HPDE6-E6E7 (cell line): ENCODE results near the gene DNAJC25.

Experiments
- DNase-seq: peaks from one replicate; pipeline ENCODE4 v3.0.0; 2011; ENCODE audit warnings: missing footprints; ENCODE audit errors: extremely low spot score

Gene DNAJC25

DNA sequence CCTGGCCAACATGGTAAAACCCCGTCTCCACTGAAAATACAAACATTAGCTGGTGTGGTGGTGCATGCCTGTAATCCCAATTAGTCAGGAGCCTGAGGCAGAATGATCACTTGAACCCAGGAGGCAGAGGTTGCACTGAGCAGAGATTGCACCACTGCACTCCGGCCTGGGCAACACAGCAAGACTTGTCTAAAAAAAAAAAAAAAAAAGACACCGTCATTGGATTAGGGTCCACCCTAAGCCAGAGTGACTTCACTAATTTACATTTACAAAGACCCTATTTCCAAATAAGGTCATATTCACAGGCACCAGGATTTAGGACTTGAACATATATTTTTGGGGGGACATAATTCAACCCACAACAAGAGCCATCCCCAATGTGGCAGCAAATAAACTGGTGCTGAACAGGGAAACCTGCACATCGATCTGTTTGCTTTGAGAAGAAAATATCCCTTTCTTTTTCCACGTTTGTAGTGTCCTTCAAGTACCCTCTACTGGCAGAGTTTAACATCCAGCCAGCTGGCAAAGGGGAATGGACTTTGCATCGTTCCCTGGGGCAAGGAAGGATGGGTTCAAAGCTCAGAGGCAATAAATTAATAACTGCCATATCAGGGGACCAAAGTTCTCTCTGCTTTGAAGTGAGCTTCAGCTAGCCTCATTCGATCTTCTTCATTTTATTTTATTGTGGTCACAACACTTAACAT, 3.7 kb upstream of the DNAJC25 start:
- DNase-seq = no peak

DNA sequence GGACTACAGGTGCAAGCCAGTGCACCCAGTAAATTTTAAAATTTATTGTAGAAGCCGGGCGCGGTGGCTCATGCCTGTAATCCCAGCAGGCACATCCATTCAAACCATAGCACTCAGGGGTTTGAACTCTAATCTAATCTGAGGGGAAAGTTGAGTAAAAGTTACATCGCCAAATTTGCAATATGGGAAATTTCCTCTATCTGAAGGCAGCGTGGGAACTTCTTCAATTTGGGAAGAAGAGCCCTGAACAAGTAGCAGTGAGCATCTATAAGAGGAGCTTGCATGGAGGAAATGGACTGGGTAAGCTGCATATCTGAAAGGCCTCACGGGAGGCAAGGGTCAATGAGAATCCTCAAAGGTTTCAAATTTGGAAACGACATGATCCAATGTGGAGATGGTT, 2.7 kb upstream of the DNAJC25 start:
- DNase-seq = no peak

DNA sequence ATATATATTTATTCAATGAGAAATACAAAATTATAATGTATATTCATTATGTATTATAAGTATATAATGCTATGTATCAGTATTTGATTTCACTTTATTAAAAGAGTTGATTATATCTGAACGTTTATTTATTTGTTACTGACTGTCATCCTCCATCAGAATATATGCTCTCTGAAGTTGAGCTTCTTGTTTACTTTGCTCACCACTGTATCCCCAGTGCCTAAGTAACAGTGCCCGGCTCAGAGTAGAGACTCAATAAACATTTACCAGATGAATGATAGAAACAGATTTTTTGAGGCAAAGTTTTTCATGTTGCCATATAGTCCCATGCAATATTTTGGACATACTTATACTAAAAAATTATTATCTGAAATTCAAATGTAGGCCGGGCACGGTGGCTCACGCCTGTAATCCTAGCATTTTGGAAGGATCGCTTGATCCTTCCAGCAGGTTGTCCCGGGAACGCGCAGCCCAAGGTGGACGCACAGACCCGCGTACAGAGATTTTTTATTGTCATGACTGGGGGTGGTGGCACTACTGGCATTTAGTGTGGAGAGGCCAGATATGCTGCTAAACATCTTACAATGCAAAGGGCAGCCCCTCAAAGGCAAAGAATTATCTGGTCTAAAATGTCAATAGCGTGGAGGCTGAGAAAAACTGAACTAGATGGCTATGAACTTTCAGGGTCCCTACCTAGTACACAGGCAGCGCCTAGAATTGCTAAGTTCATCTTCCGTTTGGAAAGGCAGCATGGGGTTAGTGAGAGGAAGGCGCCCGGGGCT, 761 bp upstream of the DNAJC25 start:
- DNase-seq = no peak

DNA sequence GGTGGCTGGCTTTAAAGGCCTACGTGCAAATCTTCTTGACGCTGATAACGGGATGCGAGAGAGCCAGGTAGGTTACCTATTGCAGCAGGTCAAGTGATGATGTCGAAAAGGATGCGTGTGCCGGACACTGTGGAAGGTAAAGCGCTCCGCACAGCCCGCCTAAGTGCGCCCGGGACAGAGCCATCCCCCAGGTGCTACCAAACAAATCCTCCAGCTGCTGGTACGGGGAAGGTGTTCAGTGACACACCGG, 245 bp upstream of the DNAJC25 start:
- DNase-seq = no peak

DNA sequence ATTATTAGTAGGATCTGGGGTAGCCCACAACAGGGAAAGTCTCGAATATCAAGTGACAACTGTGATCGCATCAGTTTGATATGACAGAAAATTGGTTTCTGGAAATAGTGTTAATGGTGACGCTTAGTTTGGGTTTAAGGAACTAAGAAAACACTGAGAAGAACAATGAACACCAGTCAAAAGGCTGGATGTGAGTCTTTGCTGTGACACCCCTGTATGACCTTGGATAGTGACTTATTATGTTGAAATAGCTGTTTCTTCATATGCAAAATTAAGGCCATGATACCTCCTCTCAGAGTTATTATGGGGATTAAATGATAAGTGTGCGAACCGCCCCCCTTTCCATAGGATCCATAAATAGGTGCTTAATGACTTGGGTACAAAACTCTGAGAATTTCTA, 926 bp downstream of the DNAJC25 start:
- no peak for DNase-seq

DNA sequence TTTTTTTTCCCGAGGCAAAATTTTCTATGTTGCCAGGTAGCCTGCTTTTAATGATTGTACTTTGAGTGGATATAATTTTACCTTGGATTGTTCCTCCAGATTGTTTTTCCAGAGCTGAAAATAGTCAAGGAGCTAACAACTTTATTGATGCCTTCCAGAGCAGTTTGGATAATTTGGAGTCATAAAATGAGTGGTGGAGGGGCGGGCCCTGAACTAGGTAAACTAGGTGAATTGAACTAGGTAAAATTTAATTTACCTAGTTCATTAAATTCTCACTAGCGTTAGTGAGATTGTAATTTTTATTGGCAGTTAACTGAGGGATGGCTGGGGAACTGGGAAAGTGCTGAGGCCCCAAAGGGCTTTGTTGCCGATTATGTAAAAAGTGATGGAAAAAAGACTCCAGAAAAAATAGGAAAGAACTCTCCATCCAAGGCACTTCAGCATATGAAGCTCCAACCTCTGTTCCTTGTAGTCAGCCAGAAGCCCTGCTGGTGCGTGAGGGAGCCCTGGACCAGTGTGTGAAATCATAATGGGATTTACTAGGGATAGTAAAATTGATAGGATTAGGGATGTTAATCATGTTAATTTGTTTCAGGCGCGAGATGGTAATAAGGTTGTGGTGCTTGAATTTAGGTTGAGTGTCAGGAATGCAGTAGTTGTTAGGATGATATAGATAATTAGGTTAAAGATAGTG, 1.7 kb downstream of the DNAJC25 start:
- DNase-seq = no peak

DNA sequence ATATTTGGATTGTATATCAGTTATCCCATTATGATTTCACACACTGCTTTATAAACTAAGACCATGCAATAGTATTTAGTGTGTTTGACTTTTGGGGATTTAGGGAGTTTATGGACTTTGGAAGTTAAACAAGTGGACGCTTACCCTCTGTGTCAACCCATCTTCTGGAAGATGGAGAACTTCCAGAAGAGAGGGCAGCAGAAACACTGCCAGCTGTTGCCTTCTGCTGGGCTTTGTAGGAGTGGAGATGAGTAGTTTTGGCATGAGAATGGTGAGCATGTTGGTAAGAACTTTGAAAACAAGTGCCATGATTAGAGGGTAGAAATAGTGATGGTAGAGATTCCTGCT, 2.2 kb downstream of the DNAJC25 start:
- no peak for DNase-seq

DNA sequence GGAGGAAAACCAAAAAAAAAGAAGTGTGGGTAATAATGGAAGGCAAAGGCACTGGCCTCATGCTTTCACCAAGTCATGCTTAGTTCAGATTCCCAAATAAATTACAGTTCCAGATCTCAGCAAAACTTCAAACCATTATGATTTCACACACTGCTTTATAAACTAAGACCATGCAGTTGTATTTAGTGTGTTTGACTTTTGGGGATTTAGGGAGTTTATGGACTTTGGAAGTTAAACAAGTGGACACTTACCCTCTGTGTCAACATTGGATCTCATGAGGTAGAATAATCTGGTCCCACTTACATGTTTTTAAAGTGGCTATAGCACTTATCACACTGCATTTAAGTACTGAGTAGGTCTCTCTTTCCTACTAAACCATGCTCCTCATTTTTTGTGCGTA, 3.7 kb downstream of the DNAJC25 start:
- no peak for DNase-seq

DNA sequence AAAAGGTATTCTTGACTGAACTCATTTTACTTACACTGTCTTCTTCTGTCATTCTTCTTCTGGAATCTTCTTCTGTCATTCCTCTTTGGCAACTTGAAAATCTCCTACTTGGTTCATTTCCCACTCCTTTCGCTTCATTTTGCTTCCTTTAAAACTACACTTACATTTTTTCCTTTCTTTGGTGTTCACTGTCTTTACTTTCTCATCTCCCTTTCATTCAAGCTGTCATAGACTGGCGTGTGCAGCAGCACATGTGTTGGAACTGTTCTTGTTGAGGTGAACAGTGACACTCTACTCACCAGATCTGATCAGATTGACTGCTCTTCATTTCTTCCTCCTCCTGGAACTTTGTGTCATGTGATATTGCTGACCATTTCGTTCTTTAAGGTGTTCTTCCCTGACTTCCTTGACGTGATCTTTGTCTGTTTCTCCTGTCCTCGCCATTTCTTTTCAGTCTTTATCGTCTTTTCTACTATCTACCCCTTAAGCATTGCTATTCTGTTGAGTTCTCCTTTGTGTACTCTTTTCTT, 6.4 kb downstream of the DNAJC25 start:
- no peak for DNase-seq

DNA sequence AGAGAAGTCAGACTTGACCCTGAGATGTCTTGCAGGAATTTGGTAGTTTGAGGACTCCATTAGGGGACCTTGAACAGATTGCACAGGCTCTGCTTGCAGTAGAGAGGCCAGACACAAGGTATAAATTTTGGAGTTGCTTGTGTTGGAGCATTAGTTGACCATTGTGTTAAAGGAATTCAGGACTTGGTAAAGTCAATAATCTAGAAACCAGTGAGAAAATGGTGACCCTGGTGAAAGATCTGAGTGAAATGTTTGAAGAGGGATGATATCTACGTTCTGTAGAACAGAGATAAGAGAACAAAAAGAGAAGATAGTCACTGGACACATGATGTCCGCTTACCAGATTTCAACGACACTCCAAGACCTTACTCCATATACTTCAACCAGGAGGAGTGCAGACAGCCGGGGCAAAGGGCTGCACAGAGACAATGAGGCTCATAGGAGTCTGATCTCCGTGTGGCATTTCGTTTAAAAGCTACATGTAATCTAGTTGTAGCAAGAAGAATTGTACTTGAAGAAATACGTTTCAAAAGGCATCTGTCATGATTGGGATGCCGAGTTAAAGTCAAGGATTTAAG, 13.2 kb downstream of the DNAJC25 start:
- DNase-seq = no peak

DNA sequence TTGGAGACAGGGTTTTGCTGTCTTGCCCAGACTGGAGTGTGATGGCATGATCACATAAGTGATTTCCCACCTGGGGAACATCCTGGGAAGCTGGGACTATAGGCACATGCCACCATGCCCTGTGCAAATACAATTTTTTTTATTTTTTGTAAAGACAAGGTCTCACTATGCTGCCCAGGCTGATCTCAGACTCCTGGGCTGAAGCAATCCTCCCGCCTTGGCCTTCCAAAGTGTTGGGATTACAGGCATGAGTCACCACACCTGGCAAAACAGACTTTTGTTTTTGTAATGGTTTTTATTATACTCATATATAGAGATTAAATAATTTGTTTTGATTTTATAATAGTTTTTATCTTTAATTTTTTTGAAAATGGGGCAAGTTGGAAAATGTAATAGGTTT, 14.7 kb downstream of the DNAJC25 start:
- DNase-seq = no peak

DNA sequence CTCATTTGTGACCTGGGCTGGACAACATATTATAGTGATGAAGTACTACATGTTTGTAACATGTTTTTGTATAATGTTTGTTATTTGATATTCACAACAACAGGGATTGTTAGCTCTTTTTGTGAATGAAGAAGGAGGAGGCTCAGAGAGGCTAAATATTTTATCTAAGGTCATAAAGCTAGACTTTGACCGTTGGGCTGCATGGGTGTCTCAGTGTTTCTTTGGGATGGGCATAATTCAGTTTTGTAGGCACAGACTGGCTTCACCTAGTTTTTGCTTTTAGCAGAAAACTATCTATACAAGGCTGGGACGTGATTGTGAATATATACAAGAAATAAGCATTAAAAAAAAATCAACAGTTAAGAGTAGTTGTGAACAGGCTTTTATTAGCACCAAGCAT, 15.3 kb downstream of the DNAJC25 start:
- DNase-seq = no peak

DNA sequence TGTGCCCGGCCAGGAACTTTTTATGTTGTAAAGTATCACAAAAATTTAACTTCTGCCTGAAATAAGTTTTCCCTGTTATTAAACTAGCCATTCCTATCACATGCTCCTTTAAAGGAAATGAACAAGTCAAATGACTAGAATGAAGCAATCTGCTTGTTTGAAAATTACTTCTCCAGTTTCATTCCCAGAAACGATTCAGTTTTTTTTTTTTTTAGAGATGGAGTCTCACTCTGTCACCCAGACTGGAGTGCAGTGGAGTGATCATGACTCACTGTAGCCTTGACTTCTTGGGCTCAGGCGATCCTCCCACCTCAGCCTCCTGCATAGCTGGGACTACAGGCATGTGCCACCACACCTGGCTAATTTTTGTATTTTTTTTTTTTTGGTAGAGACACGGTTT, 16.9 kb downstream of the DNAJC25 start:
- no peak for DNase-seq

DNA sequence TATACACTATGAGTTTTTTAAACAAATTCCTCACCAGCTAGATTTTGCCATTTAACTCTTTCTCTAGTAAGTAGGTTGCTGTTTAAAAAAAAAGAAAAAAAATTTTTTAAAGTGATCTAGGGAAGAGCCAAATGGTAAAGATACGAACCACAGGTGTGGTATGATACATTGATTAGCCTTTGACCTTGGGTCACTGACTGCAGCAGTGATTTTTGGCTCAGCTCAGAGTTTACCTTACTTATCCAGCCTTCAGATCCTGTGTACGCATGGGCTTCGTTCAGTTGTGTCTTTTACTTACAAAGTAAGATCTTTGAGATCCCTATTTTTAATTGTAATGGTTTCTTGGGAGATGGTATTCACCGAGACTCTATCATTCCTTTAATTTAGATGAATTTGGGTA, 17.9 kb downstream of the DNAJC25 start:
- DNase-seq = no peak

DNA sequence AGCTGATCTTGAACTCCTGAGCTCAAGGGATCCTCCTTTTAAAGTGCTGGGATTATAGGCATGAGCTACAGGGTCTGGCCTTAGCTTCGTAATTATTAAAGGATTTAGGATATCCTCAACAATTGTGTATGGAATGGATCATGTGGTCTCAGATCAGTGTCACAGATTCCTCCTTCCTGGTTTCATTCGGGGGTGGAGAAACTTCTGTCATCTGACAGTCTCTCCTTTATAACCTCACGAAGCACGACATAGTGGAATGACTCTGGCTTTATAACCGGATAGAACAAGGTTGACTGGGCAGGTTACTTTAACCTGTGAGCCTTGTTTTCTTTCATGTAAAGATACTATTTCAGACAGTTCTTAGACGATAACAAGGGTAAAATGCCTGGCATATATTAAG, 25.9 kb downstream of the DNAJC25 start:
- no peak for DNase-seq

DNA sequence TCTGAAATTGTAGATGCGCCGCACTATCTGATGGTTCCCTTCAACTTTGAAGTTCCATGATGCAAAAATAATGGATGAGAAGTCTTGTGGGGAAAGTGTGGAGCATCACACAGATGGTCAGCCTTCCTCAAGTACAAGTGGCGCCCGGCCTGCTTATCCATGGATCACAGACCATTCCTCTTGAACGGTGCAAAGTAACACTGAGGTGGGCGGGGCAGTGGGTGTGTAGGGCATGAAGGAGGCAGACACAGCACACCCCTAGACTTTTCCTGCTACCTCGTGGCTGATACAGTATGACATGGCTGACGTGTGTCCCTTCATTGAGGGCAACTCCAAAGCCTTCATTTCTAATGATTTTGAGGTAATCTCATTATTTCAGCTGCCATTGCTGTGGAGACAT, 27.8 kb downstream of the DNAJC25 start:
- no peak for DNase-seq

DNA sequence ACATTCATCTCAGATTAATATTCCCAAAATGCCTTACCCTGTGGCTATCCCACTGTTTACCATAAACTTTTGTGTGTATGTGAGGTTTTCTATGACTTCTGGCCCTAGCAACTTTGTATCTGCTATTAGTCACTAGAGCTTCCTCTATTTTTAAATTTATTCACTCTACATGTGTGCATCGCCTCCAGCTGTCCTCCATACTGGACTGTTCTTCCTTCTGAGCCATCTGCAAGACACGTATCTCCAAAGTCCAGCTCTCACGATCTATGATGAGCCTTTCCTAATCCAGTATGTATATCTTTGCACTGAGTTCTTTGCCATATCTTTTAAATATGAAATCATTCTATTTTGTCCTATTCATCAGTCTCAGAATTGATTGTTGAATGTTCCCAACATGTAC, 28.6 kb downstream of the DNAJC25 start:
- DNase-seq = no peak

DNA sequence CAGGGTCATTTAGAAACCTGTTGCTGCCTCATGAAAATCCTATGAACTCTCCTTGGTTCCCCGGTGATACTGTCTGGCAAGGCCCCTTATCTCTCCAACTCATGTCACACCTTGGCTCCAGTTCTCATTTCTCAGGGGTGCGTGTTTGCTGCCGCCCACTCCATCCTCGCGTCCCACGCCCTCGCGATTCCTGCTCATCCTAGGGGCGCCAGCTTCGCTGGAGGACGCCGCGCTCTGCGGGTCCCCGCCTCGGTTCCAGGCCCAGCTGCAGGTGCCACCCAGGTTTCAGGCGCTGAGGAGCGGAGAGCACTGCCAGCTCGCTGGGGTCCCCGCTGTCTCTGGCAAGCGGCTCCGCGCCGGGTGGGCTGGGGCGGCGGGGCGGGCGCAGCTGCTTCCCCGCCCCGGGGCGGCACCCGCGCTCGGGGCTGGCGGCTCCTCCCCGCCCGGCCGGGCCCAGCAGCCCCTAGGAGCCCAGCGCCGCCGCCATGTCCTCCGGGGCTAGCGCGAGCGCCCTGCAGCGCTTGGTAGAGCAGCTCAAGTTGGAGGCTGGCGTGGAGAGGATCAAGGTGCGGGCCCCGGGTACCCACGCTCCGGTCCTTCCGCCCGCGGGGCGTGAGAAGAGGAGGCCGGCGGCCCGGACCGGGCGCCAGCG, 30.1 kb downstream of the DNAJC25 start, which contains the start of gene GNG10:
Gene GNG10 (plus strand): TSS at position 456 of the 652 bp plus-strand sequence. CDS start 30 bp downstream, at position 486.
- DNase-seq = peak; percentile 45

DNA sequence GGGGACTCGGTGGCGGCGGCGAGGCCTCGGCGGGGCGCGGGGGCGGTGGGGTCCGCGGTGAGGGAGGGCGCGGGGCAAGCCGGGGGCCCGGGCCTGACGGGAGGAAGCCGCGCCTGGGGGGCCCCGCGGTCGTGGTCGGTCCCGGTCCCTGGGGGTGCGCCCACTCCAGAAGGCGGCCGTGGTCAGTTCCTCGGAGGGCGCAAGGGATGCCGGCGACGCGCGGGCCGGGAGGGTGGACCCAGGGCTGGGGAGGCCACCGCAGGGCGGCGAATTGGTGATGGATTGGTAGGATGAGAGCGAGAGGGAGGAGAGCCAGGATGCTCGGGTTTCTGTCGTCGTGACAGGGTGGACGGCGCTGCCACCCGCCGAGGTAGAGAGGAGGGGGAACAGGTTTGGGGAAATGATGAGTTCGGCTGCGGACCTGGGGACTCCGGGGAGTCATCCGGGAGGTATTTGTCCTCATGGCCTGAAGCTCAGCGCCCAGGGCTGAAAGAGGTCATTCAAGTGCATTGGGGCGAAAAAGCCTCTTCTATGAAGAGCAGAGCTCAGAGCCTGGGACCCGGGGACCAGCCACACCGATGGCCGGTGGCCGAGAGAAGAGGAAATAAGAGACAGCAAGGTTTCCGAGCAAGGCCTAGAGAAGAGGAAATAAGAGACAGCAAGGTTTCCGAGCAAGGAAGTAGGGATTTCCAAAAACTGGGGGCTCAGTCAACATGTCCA, 30.8 kb downstream of the DNAJC25 start:
- no peak for DNase-seq

DNA sequence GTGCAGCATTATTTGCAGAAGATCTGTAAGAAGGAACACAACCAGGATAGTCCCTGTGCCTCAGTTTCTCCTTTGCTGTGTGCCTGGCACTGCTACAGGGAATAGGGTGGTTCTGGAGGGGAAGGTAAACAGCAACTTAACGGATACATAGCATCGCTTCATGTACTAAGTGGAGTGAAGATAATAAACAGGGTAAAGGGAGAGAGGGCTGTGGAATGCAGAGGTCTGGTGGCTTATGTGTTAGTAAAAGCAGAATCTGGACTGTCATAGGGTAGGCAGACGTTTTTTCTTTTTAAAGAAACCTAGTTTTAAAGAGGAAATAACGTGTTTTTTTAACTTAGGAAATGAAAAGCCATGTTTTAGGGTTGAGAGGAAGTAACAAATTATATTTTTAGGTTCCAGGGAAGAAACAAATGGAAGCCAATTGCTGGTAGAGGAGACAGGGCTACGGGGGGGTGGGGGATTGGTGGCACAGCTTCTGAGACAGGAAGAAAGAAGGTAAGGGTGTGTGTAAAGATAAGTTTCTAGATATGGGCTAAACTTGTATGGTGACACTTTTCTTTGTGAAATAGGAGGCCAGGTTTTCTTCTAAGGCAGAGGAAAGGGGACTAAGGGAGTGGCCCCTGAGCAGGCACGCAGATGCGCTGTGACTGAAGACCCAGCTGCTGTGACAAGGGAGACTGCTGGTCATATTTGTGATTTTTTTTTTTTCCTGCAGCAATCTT, 31.6 kb downstream of the DNAJC25 start:
- DNase-seq = no peak
